CD14-positive monocyte (primary cell): Measurements from ENCODE around the gene GOLGA3. TPM values are rescaled to one million over a fixed set of nuclear protein-coding genes. Genes with fewer than 3 reads are reported as not detected.
"Not testable (repeated sequence)": the region's sequence is repeated elsewhere in the genome, so short reads cannot be mapped to it uniquely, and the experiment has no call there.

Experiments
- DNase-seq, 3 donors: peaks; one replicate each; pipeline ENCODE4 v3.0.0-alpha.2; 2011 to 2022
- H2AFZ ChIP-seq: 2 replicates; pipeline ENCODE4 v1.6.0; 2012; ENCODE audit warnings: mild to moderate bottlenecking, low read depth, low read length, inconsistent platforms; ENCODE audit not compliant: insufficient read depth, poor library complexity, severe bottlenecking
- H3K27ac ChIP-seq, 2 donors: 1 replicate in 1 of 2; 2 replicates in 1 of 2; pipeline ENCODE4 v1.5.1; 2012 to 2013; ENCODE audit warnings: low read length in 2 of 2, control low read depth in 1 of 2, inconsistent platforms in 1 of 2, low read depth in 1 of 2, mild to moderate bottlenecking in 1 of 2
- H3K27me3 ChIP-seq, 2 donors: one replicate each; pipeline versions ENCODE4 v1.6.0 to v1.6.1; 2011 to 2013; ENCODE audit warnings: low read length in 2 of 2; ENCODE audit not compliant: control insufficient read depth in 2 of 2, insufficient read depth in 2 of 2
- H3K36me3 ChIP-seq, 2 donors: replicated peaks in 1 of 2; 1 replicate in 1 of 2; 2 replicates in 1 of 2; pipeline versions ENCODE4 v1.5.1 to v1.6.1; 2012 to 2013; ENCODE audit warnings: low read length in 2 of 2, control low read depth in 1 of 2, inconsistent platforms in 1 of 2, mild to moderate bottlenecking in 1 of 2; ENCODE audit not compliant: insufficient read depth in 2 of 2, control insufficient read depth in 1 of 2
- H3K4me1 ChIP-seq, 2 donors: 1 replicate in 1 of 2; 2 replicates in 1 of 2; pipeline versions ENCODE4 v1.5.1 to v1.6.1; 2012 to 2013; ENCODE audit warnings: low read length in 2 of 2, control low read depth in 1 of 2, inconsistent platforms in 1 of 2, mild to moderate bottlenecking in 1 of 2, moderate library complexity in 1 of 2; ENCODE audit not compliant: insufficient read depth in 2 of 2, control insufficient read depth in 1 of 2
- H3K4me2 ChIP-seq: replicated peaks from 2 replicates; pipeline ENCODE3; 2012; ENCODE audit warnings: low read length, moderate library complexity, mild to moderate bottlenecking; ENCODE audit not compliant: poor library complexity, severe bottlenecking; ENCODE audit errors: extremely low read depth
- H3K4me3 ChIP-seq, 3 experiments: fragments of 200-600 bp in 1 of 3; sonication (generic) in 1 of 3; replicated peaks in 1 of 3; 1 replicate in 2 of 3; 2 replicates in 1 of 3; pipeline ENCODE4 v1.5.1; 2011 to 2013; ENCODE audit warnings: low read length in 3 of 3, mild to moderate bottlenecking in 3 of 3, control low read depth in 2 of 3, low read depth in 2 of 3, inconsistent platforms in 1 of 3, moderate library complexity in 1 of 3
- H3K79me2 ChIP-seq: 2 replicates; pipeline ENCODE4 v1.6.0; 2012; ENCODE audit warnings: mild to moderate bottlenecking, control low read depth, inconsistent platforms, low read length, moderate library complexity; ENCODE audit not compliant: insufficient read depth
- H3K9ac ChIP-seq: 2 replicates; pipeline ENCODE4 v1.6.0; 2017; ENCODE audit warnings: low read length, mild to moderate bottlenecking; ENCODE audit not compliant: insufficient read depth, poor library complexity, severe bottlenecking
- H3K9me3 ChIP-seq, 2 donors: replicated peaks in 1 of 2; 1 replicate in 1 of 2; 2 replicates in 1 of 2; pipeline versions ENCODE4 v1.5.1 to v1.6.1; 2012 to 2013; ENCODE audit warnings: low read length in 2 of 2, control low read depth in 1 of 2; ENCODE audit not compliant: control insufficient read depth in 1 of 2, insufficient read depth in 1 of 2
- H4K20me1 ChIP-seq: 2 replicates; pipeline ENCODE4 v1.6.0; 2012; ENCODE audit warnings: mild to moderate bottlenecking, low read length, control low read depth, moderate library complexity; ENCODE audit not compliant: insufficient read depth
- H3K27ac Mint-ChIP-seq, 7 donors: one replicate each; pipeline ENCODE4 v1.8.0; 2020; ENCODE audit warnings: mild to moderate bottlenecking in 7 of 7, mixed read lengths in 7 of 7, moderate library complexity in 6 of 7, inconsistent platforms in 2 of 7
- H3K27me3 Mint-ChIP-seq, 3 donors: one replicate each; pipeline ENCODE4 v1.8.0; 2021 to 2022; ENCODE audit warnings: low read depth in 3 of 3, mild to moderate bottlenecking in 3 of 3, mixed read lengths in 3 of 3, moderate library complexity in 3 of 3, inconsistent platforms in 1 of 3
- H3K36me3 Mint-ChIP-seq, 2 donors: one replicate each; pipeline ENCODE4 v1.8.0; 2020; ENCODE audit warnings: mixed read lengths in 2 of 2, inconsistent platforms in 1 of 2, mild to moderate bottlenecking in 1 of 2
- H3K4me1 Mint-ChIP-seq: one replicate; pipeline ENCODE4 v1.8.0; 2020; ENCODE audit warnings: mild to moderate bottlenecking, mixed read lengths
- H3K4me3 Mint-ChIP-seq, 2 donors: one replicate each; pipeline ENCODE4 v1.8.0; 2020; ENCODE audit warnings: mild to moderate bottlenecking in 2 of 2, mixed read lengths in 2 of 2, moderate library complexity in 1 of 2
- H3K9me3 Mint-ChIP-seq, 7 donors: one replicate each; pipeline ENCODE4 v1.8.0; 2020 to 2022; ENCODE audit warnings: mixed read lengths in 7 of 7, mild to moderate bottlenecking in 6 of 7, moderate library complexity in 6 of 7, inconsistent platforms in 2 of 7
- WGBS: methylation state at CpG from one replicate; pipeline ENCODE4 v1.1.5; 2013; ENCODE audit warnings: missing lambda C conversion rate; ENCODE audit not compliant: insufficient coverage; 5-methylcytosine and 5-hydroxymethylcytosine counted together
- intact Hi-C, 2 donors: fragments of 100-400 bp; cut with micrococcal nuclease; formaldehyde crosslinking; loops; one replicate each; pipeline versions ENCODE4 v1.15.0 to v1.15.1; 2023
- polyA plus RNA-seq, 3 donors: library from polyadenylated mRNA; depleted of rRNA in 1 of 3; unstranded in 2 of 3; stranded (reverse) in 1 of 3; fragments of 300-500 nt in 2 of 3; fragments of >200 nt in 1 of 3; fragmentation: Illumina TruSeq in 2 of 3; gene quantifications; 1 replicate in 2 of 3; 2 replicates in 1 of 3; pipeline ENCODE4 v1.2.3, GENCODE V29; 2012 to 2021
- TF ChIP-seq, protein P1 (sequence below): fragments of 200-600 bp; IDR thresholded peaks from one replicate; pipeline ENCODE4 v1.8.0; 2022; ENCODE audit warnings: antibody characterized with exemption, mild to moderate bottlenecking

GOLGA3 gene
- polyA plus RNA-seq, 3 donors, result 1.2 to 12.0 (median 2.4) TPM

DNA sequence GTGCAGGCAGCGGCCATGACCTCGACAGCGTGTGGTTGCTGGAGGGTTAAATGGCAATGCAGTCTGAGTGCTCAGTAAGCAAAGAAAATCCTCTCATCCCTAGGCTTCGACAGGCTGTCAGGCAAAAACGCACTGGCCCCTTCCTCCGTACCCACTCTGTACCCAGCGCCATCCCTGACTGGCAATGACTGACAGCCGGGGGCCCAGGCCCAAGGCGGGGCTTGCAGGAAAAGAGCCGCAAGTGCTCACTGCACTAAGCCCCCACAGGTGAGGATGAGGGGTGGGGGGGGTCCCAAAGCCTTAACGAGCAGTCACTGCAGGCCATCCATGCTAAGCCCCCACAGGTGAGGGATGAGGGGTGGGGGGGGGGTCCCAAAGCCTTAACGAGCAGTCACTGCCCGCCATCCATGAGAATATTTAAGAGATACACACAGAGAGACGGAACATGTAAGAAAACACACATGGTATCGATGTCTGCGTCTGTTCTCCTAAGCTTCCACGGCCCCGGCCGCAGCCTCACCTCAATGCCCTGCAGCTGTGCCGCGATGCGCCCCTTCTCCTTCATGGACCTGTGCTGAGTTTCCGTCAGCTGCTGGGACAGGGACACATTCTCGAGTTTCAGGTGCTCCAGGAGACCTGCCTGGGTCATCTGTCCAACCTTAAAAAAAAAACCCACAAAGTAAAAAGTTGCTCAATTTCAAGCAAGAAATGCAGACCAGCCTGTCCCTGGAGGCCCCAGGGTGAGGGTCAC lies 30.7 kb downstream of the GOLGA3 start:
- Mint-ChIP-seq H3K4me1 (no peaks in the 10 kb centered on the region), H3K9me3 (no peaks in the 10 kb centered on the region), H3K4me3 (no peak overlapping the region), H3K27me3 (no peaks in the 10 kb centered on the region), H3K27ac (peak overlapping the region in 1 of 7 donors; percentile 17), H3K36me3 (peaks cover 77 to 95% of the 10 kb centered on the region in 2 donors)
- Histone ChIP-seq H3K79me2 (no peaks in the 10 kb centered on the region), H3K9me3 (no peaks in the 10 kb centered on the region), H3K27ac (no peak overlapping the region), H4K20me1 (no peaks in the 10 kb centered on the region), H3K36me3 (peaks cover 78 to 95% of the 10 kb centered on the region in 2 donors), H3K4me1 (no peaks in the 10 kb centered on the region), H3K27me3 (no peaks in the 10 kb centered on the region), H3K4me2 (no peak overlapping the region), H3K4me3 (no peak overlapping the region), H2AFZ (no peak overlapping the region), H3K9ac (no peak overlapping the region)
- intact Hi-C loops, result no loop called here
- no peak for DNase-seq
- TF ChIP-seq, protein P1, sequence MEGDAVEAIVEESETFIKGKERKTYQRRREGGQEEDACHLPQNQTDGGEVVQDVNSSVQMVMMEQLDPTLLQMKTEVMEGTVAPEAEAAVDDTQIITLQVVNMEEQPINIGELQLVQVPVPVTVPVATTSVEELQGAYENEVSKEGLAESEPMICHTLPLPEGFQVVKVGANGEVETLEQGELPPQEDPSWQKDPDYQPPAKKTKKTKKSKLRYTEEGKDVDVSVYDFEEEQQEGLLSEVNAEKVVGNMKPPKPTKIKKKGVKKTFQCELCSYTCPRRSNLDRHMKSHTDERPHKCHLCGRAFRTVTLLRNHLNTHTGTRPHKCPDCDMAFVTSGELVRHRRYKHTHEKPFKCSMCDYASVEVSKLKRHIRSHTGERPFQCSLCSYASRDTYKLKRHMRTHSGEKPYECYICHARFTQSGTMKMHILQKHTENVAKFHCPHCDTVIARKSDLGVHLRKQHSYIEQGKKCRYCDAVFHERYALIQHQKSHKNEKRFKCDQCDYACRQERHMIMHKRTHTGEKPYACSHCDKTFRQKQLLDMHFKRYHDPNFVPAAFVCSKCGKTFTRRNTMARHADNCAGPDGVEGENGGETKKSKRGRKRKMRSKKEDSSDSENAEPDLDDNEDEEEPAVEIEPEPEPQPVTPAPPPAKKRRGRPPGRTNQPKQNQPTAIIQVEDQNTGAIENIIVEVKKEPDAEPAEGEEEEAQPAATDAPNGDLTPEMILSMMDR, result no peak
- 96% methylated on average over 15 of the region's 24 CpGs for WGBS

DNA sequence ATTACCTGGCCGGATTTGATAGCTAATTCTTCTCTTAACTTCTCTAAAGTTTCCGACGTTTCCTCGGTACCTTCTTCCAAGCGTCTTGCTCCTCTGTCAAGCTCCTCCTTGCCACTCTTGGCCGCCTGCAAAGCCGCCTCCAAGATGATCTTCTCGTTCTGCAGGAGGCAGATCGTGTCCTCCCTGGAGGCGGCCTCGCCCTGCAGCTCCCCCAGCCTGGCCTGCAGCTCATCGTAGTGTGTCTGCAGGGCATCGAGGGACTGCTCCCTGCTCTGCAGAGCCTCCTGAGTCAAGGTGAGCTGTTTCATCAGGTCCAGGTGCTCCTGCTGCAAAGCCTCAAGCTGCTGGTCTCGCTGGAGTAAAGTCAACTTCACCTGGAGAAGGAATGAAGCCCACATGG lies 32.8 kb downstream of the GOLGA3 start:
- Mint-ChIP-seq H3K27me3 (no peaks in the 10 kb centered on the region), H3K36me3 (peaks cover 67 to 88% of the 10 kb centered on the region in 2 donors), H3K4me1 (no peaks in the 10 kb centered on the region), H3K27ac (no peak overlapping the region), H3K4me3 (no peak overlapping the region), H3K9me3 (no peaks in the 10 kb centered on the region)
- no peaks in the 10 kb centered on the region for H3K79me2 ChIP-seq
- H3K4me1 ChIP-seq, result no peaks in the 10 kb centered on the region
- H3K9ac ChIP-seq, result no peak overlapping the region
- whole genome bisulfite sequencing, result 97% methylated on average over 14 of the region's 14 CpGs
- no peak overlapping the region for H3K27ac ChIP-seq
- H3K27me3 ChIP-seq, result no peaks in the 10 kb centered on the region
- no peak overlapping the region for H3K4me3 ChIP-seq
- H4K20me1 ChIP-seq, result no peaks in the 10 kb centered on the region
- no peak overlapping the region for H3K4me2 ChIP-seq
- intact Hi-C loops, result no loop called here
- H2AFZ ChIP-seq, result no peak overlapping the region
- H3K36me3 ChIP-seq, result peaks cover 73 to 92% of the 10 kb centered on the region in 2 donors
- no peaks in the 10 kb centered on the region for H3K9me3 ChIP-seq
- no peak for DNase-seq
- TF ChIP-seq, protein P1, result no peak

DNA sequence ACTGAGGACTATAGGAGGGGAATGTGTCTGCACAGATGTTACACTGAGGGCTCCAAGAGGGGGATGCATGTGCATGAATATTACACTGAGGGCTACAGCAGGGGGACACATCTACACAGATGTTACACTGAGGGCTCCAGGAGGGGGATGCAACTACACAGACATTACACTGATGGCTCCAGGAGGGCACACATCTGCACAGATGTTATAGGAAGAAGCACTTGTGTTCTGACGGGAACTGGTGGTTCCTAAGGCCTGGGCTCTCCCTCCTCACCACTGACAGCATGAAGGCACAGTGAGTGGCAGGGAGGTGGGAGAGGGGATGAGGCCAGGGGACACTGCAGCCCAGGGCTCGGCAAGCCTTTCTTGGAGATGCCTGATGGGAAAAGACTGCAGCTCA lies 36.7 kb downstream of the GOLGA3 start:
- Mint-ChIP-seq H3K27ac (peak overlapping the region in 2 of 7 donors; percentile 55 to 57), H3K36me3 (peaks cover 66 to 84% of the 10 kb centered on the region in 2 donors)
- H3K27me3 Mint-ChIP-seq, H3K9me3 ChIP-seq, DNase-seq, H4K20me1 ChIP-seq, H3K27me3 ChIP-seq, H3K9ac ChIP-seq, intact Hi-C loops, H2AFZ ChIP-seq, H3K27ac ChIP-seq, H3K4me2 ChIP-seq, H3K79me2 ChIP-seq, H3K4me3 ChIP-seq, H3K9me3 Mint-ChIP-seq, H3K4me1 ChIP-seq, H3K4me3 Mint-ChIP-seq, H3K4me1 Mint-ChIP-seq: not testable (repeated sequence)
- 100% methylated on average over 1 of the region's 2 CpGs for WGBS
- H3K36me3 ChIP-seq, result peaks cover 61 to 82% of the 10 kb centered on the region in 2 donors
